Measurements from ENCODE around the gene RWDD1. TPM values are rescaled to one million over a fixed set of nuclear protein-coding genes. Genes with fewer than 3 reads are reported as not detected.

Gene RWDD1
- total and polyA plus RNA-seq, 4 donors, result 47.2 to 92.4 (median 83.3) TPM

GRCh38 chr6:116533233-116533957 is 37.9 kb upstream of the RWDD1 start:
- no peak for DNase-seq (ENCODE audit: low read depth in 4 of 6, low spot score in 6 of 6)
- Histone ChIP-seq H3K4me3 (ENCODE audit: low read depth, low read length) (no peak overlapping the region), H3K27me3 (ENCODE audit: control insufficient read depth, insufficient read depth, low read length) (no peaks in the 10 kb centered on the region), H3K27ac (ENCODE audit: low read depth, low read length) (no peak overlapping the region), H3K4me1 (ENCODE audit: control insufficient read depth, insufficient read depth, low read length) (no peaks in the 10 kb centered on the region), H3K36me3 (ENCODE audit: control insufficient read depth, insufficient read depth, low read length) (no peaks in the 10 kb centered on the region), H3K9me3 (ENCODE audit: control insufficient read depth, insufficient read depth, low read length) (no peaks in the 10 kb centered on the region)
- WGBS (ENCODE audit: insufficient coverage), result 28% methylated on average over 5 of the region's 9 CpGs

DNA sequence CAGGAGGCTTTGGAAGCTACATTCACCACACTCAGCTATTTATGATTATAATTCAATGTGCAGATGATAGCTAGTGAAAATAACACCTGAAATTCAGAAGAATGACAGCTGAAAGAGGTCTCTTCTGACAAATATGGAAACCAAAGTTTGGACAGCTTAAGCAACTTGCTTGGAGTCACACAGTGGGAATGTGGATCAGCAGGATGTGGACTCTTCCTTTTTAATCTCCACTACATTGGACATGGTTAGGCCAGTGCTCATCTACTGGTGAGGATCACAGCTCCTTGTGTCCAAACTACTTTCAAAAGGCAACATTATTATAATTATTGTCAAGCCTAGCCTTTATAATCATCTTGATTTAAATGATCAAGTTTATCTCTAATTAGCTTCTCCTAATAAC is 36.2 kb upstream of the RWDD1 start:
- no peaks in the 10 kb centered on the region for H3K9me3 ChIP-seq (ENCODE audit: control insufficient read depth, insufficient read depth, low read length)
- H3K27me3 ChIP-seq (ENCODE audit: control insufficient read depth, insufficient read depth, low read length), result no peaks in the 10 kb centered on the region
- DNase-seq (ENCODE audit: low read depth in 4 of 6, low spot score in 6 of 6), result no peak
- H3K4me1 ChIP-seq (ENCODE audit: control insufficient read depth, insufficient read depth, low read length), result no peaks in the 10 kb centered on the region
- no peak overlapping the region for H3K4me3 ChIP-seq (ENCODE audit: low read depth, low read length)
- no peaks in the 10 kb centered on the region for H3K36me3 ChIP-seq (ENCODE audit: control insufficient read depth, insufficient read depth, low read length)
- H3K27ac ChIP-seq (ENCODE audit: low read depth, low read length), result no peak overlapping the region

- no peaks in the 10 kb centered on the region for H3K36me3 ChIP-seq (ENCODE audit: control insufficient read depth, insufficient read depth, low read length)
- no peak overlapping the region for H3K27ac ChIP-seq (ENCODE audit: low read depth, low read length)
- no peak overlapping the region for H3K4me3 ChIP-seq (ENCODE audit: low read depth, low read length)
- no peaks in the 10 kb centered on the region for H3K9me3 ChIP-seq (ENCODE audit: control insufficient read depth, insufficient read depth, low read length)
- WGBS (ENCODE audit: insufficient coverage), result 21% methylated on average over 2 of the region's 4 CpGs
- H3K4me1 ChIP-seq (ENCODE audit: control insufficient read depth, insufficient read depth, low read length), result no peaks in the 10 kb centered on the region
- no peaks in the 10 kb centered on the region for H3K27me3 ChIP-seq (ENCODE audit: control insufficient read depth, insufficient read depth, low read length)
- peak in 3 of 6 donors; percentile 15 to 69 (median 60) for DNase-seq (ENCODE audit: low read depth in 4 of 6, low spot score in 6 of 6)
Measured at GRCh38 chr6:116536216-116536621, 35.1 kb upstream of the RWDD1 start.

DNA sequence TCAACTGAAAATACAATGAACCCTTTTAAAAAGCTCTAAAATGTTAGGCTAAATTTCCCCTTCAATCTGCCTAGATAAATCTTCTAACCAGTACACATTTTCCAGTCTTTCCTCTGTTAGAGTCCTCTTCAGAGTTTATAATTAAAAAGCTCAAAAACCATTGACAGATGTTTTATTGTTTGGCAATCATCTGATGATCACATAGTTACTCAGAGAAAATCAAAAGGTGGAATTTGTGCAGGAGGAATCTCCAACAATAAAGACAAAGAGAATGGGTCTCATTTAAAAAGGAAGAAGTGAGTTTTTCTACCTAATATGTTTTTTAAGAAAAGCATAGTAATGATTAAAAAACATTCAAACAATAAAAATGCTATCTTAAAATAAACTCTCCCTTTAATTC is 28.9 kb upstream of the RWDD1 start:
- H3K27me3 ChIP-seq (ENCODE audit: control insufficient read depth, insufficient read depth, low read length), result no peaks in the 10 kb centered on the region
- H3K27ac ChIP-seq (ENCODE audit: low read depth, low read length), result no peak overlapping the region
- DNase-seq (ENCODE audit: low read depth in 4 of 6, low spot score in 6 of 6), result no peak
- H3K36me3 ChIP-seq (ENCODE audit: control insufficient read depth, insufficient read depth, low read length), result no peaks in the 10 kb centered on the region
- H3K9me3 ChIP-seq (ENCODE audit: control insufficient read depth, insufficient read depth, low read length), result no peaks in the 10 kb centered on the region
- H3K4me3 ChIP-seq (ENCODE audit: low read depth, low read length), result no peak overlapping the region
- H3K4me1 ChIP-seq (ENCODE audit: control insufficient read depth, insufficient read depth, low read length), result no peaks in the 10 kb centered on the region

- no peaks in the 10 kb centered on the region for H3K9me3 ChIP-seq (ENCODE audit: control insufficient read depth, insufficient read depth, low read length)
- H3K36me3 ChIP-seq (ENCODE audit: control insufficient read depth, insufficient read depth, low read length), result no peaks in the 10 kb centered on the region
- no peak for DNase-seq (ENCODE audit: low read depth in 4 of 6, low spot score in 6 of 6)
- no peaks in the 10 kb centered on the region for H3K27me3 ChIP-seq (ENCODE audit: control insufficient read depth, insufficient read depth, low read length)
- H3K27ac ChIP-seq (ENCODE audit: low read depth, low read length), result no peak overlapping the region
- H3K4me1 ChIP-seq (ENCODE audit: control insufficient read depth, insufficient read depth, low read length), result no peaks in the 10 kb centered on the region
- H3K4me3 ChIP-seq (ENCODE audit: low read depth, low read length), result no peak overlapping the region
Measured at GRCh38 chr6:116543149-116543548, 28.2 kb upstream of the RWDD1 start.

DNA sequence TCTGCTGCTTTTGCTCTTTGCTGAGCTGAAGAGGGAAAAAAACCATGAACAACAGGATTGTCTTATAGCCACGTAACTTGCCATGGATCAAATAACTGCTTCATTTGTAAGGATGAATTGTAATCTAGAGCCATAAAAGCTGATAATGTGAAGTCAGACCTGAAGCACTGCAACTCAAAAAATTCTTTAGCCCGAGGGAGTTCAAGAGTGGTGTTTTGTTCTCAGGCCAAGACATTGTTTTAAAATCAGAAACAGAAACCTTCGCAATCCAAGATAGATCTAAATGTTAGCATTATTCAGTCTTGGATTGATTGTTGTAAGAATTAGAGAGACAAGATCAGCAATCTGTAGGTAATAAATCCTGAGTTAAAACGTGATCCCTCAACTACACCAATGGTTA is 25.7 kb upstream of the RWDD1 start, which contains the start of gene TRAPPC3L:
TSS of gene TRAPPC3L (minus strand) at position 34 of the 400 bp plus-strand sequence. CDS start 170 bp downstream, outside the sequence.
- peak in 1 of 6 donors; percentile 24 for DNase-seq (ENCODE audit: low read depth in 4 of 6, low spot score in 6 of 6)
- Histone ChIP-seq H3K4me3 (ENCODE audit: low read depth, low read length) (no peak within 1 kb of the TSS), H3K4me1 (ENCODE audit: control insufficient read depth, insufficient read depth, low read length) (no peaks in the 10 kb centered on the region), H3K9me3 (ENCODE audit: control insufficient read depth, insufficient read depth, low read length) (no peaks in the 10 kb centered on the region), H3K27me3 (ENCODE audit: control insufficient read depth, insufficient read depth, low read length) (no peaks in the 10 kb centered on the region), H3K27ac (ENCODE audit: low read depth, low read length) (no peak within 1 kb of the TSS), H3K36me3 (ENCODE audit: control insufficient read depth, insufficient read depth, low read length) (no peaks in the 10 kb centered on the region)
- 20% methylated on average over 1 of the region's 4 CpGs for WGBS (ENCODE audit: insufficient coverage)

GRCh38 chr6:116547358-116547757 is 23.9 kb upstream of the RWDD1 start:
- no peak overlapping the region for H3K4me3 ChIP-seq (ENCODE audit: low read depth, low read length)
- no peak for DNase-seq (ENCODE audit: low read depth in 4 of 6, low spot score in 6 of 6)
- H3K27me3 ChIP-seq (ENCODE audit: control insufficient read depth, insufficient read depth, low read length), result peaks cover 2% of the 10 kb centered on the region
- 87% methylated on average over 5 of the region's 6 CpGs for WGBS (ENCODE audit: insufficient coverage)
- H3K36me3 ChIP-seq (ENCODE audit: control insufficient read depth, insufficient read depth, low read length), result no peaks in the 10 kb centered on the region
- no peaks in the 10 kb centered on the region for H3K9me3 ChIP-seq (ENCODE audit: control insufficient read depth, insufficient read depth, low read length)
- H3K4me1 ChIP-seq (ENCODE audit: control insufficient read depth, insufficient read depth, low read length), result no peaks in the 10 kb centered on the region
- H3K27ac ChIP-seq (ENCODE audit: low read depth, low read length), result no peak overlapping the region

DNA sequence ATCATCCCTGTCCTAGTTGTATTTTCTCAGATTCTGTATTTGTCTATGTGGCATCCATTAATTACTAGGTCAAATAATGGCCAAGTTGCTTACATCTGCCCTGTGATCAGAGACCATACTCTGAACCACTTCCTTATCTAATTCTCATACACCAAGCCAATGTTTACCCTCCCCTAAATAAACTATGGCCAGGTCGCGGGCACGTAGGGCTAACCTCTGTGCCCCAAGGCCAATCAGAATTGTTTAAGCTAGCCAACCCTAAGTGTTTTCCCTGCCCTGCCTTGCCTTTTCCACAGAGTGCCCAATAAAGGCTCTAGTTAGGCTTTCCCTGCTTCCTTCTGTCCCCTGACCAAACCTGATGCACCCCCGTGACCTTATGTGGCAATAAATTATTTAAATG is 20.5 kb upstream of the RWDD1 start:
- 25% methylated on average over 3 of the region's 4 CpGs for WGBS (ENCODE audit: insufficient coverage)
- H3K4me3 ChIP-seq (ENCODE audit: low read depth, low read length), result no peak overlapping the region

DNA sequence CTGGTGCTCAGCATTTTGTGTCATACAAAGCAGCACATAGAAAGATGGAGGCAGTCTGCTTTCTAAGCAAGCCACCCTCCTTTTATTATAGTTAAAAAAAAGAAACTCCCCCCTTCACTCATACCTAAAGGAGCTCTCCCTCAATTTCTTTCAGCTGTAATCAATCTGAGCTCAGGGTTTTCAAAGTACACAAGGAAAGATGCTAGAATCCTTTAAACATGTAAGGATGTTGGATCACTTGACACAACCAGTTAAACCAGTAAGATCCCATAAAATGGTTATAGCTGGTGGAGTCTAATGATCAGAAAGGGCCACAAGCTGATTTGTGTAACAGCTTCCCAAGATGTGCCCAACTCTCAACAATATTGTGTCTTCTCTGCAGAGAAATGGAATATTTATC is 17.9 kb upstream of the RWDD1 start, which contains the start of gene CALHM4:
TSS of gene CALHM4 (plus strand) at position 301 of the 400 bp plus-strand sequence. CDS start at position 344, 43 bp downstream.
- H3K27ac ChIP-seq (ENCODE audit: low read depth, low read length), result no peak within 1 kb of the TSS
- H3K27me3 ChIP-seq (ENCODE audit: control insufficient read depth, insufficient read depth, low read length), result peaks cover 2% of the 10 kb centered on the region
- no peaks in the 10 kb centered on the region for H3K36me3 ChIP-seq (ENCODE audit: control insufficient read depth, insufficient read depth, low read length)
- DNase-seq (ENCODE audit: low read depth in 4 of 6, low spot score in 6 of 6), result no peak
- H3K4me3 ChIP-seq (ENCODE audit: low read depth, low read length), result no peak within 1 kb of the TSS
- no peaks in the 10 kb centered on the region for H3K4me1 ChIP-seq (ENCODE audit: control insufficient read depth, insufficient read depth, low read length)
- no peaks in the 10 kb centered on the region for H3K9me3 ChIP-seq (ENCODE audit: control insufficient read depth, insufficient read depth, low read length)

More for the DNA sequence above, 20.5 kb upstream of the RWDD1 start:
- no peaks in the 10 kb centered on the region for H3K4me1 ChIP-seq (ENCODE audit: control insufficient read depth, insufficient read depth, low read length)
- H3K27ac ChIP-seq (ENCODE audit: low read depth, low read length), result no peak overlapping the region
- no peaks in the 10 kb centered on the region for H3K36me3 ChIP-seq (ENCODE audit: control insufficient read depth, insufficient read depth, low read length)
- H3K9me3 ChIP-seq (ENCODE audit: control insufficient read depth, insufficient read depth, low read length), result no peaks in the 10 kb centered on the region
- peaks cover 2% of the 10 kb centered on the region for H3K27me3 ChIP-seq (ENCODE audit: control insufficient read depth, insufficient read depth, low read length)
- DNase-seq (ENCODE audit: low read depth in 4 of 6, low spot score in 6 of 6), result no peak

- no peaks in the 10 kb centered on the region for H3K4me1 ChIP-seq (ENCODE audit: control insufficient read depth, insufficient read depth, low read length)
- no peak overlapping the region for H3K27ac ChIP-seq (ENCODE audit: low read depth, low read length)
- H3K27me3 ChIP-seq (ENCODE audit: control insufficient read depth, insufficient read depth, low read length), result no peaks in the 10 kb centered on the region
- H3K36me3 ChIP-seq (ENCODE audit: control insufficient read depth, insufficient read depth, low read length), result no peaks in the 10 kb centered on the region
- no peak overlapping the region for H3K4me3 ChIP-seq (ENCODE audit: low read depth, low read length)
- DNase-seq (ENCODE audit: low read depth in 4 of 6, low spot score in 6 of 6), result no peak
- WGBS (ENCODE audit: insufficient coverage), result no CpG with 5 or more reads among the region's 1 CpG
- no peaks in the 10 kb centered on the region for H3K9me3 ChIP-seq (ENCODE audit: control insufficient read depth, insufficient read depth, low read length)
Measured at GRCh38 chr6:116556065-116556464, 15.2 kb upstream of the RWDD1 start.
